Umbilical cord (tissue), 2 donors: Measurements from ENCODE around the gene LAMB1. TPM values are rescaled to one million over a fixed set of nuclear protein-coding genes. Genes with fewer than 3 reads are reported as not detected.

Experiments used
- DNase-seq: peaks from one replicate; pipeline ENCODE4 v3.0.0-alpha.2; 2015; ENCODE audit warnings: low spot score
- total RNA-seq: library from RNA; depleted of rRNA; stranded (reverse); fragments of >200 nt; gene quantifications from one replicate; pipeline ENCODE4 v1.2.3, GENCODE V29; 2014; ENCODE audit warnings: low replicate concordance; ENCODE audit not compliant: insufficient read depth

The LAMB1 gene
- total RNA-seq, 1 donor from 2014 or later, result 491 TPM

DNA sequence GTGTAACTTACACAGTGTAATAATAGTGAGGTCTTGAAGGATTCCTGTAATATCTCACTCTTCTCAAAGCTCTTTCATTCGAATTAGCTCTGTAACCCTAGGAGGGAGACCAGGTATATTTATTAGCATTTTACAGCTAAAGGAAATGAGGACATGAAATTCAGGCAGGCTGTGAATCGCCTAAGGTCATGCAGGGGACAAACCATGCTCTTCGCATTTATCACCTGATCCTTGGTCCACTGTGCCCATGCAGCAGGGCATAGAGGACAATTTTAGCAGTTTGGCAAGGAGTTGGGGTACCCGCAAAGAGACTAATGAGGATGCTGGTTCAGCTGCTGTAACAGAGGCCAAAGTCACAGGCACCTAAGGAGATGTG is 14.8 kb upstream of the LAMB1 start:
- DNase-seq, result no peak

DNA sequence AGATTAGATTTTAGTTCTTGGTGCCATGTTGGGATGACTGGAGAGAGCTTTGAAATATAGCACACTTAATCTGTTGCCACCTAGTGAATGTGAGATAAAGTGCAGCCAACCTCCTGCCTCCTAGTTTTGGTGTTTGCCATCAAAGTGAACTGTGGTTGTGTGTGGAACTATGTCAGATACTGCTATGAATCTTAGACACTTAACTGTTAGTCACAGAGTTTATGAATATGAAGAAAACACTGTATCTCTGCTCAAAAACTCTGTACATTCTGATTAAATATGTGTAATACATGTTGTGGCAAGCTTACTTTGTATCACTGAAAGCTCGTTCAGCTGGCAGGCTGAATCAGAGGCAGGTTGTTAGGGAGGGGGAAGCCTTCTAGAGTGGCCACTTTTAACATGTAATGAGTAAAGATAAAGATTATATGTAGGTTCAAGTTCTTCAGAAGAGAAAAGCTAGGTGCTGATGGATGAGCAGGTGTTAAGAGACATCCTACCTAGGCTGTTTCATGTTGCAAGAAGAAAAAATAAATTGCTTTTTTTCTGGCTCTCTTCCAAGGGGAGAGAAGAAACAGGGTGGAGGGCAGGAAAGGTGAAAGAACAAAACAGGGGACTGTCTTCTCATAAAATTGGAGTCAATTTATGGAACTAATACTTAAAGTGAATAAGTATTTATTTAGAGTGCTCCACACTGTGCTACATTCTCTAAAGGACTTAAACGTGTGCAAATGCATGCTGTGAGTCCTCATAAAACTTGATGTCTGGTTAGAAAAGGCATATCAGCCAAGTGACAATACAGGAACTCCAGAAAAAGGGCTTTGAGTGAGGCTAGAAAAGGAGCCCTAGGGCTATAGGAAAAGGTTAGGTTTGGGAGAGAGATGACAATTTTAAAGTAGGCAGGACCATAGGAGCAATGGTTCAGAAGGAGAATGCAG is 14.1 kb upstream of the LAMB1 start:
- DNase-seq, result peak; percentile 60

DNA sequence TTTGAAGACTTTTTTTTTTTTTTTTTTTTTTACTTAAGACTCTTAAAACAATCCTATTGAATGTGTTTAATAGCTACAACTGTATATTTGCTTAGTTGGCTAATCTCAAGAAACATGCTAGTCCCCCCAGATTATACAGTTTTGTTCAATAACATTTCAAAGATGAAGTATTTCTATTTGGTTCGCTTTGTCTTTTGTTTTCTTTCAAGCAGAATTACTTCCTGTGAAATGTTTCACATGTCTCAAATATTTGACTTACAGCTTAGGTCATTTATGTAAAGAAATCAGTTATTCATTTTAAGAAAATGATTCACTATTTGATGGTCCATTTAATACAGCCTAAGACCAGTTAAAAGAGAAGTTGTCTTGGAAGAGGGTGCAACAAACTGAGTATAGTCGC is 12.8 kb upstream of the LAMB1 start:
- no peak for DNase-seq

DNA sequence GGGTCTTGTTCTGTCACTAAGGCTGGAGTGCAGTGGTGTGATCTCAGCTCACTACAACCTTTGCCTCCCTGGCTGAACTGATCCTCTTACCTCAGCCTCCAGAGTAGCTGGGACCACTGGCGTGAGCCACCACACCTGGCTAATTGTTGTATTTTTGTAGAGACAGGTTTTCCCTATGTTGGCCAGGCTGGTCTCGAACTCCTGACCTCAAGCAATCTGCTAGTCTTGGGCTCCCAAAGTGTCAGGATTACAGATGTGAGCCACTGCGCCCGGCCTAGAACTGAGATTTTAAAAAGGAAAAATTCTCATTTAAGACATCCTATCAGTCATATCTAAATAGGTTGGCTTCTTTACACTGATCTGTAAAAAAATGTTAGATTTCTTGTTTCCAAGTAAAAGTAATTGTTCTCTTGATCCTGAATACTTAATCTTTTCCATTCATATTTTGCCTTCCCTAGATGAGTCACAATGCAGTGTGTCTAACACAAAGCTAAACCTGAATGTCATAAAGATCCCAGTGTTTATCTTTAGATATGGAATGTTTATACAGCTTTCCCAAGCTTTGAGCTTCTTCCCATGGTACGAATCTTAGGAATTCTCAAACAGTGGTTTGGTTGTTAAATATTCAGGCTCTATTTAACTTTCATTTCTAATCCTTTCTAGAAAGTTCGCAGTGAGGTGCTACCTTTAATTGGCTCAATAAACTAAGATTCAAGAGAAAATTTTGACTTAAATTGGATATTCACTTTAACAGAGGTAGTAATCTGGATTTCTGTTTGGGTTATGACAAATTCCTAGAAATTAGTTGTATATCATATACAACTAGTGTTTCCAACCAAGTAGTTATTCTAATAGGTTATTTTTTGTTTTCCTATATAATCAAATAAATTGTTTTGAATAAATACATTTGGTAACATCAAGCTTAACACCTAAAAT is 12.1 kb upstream of the LAMB1 start:
- peak; percentile 57 for DNase-seq

DNA sequence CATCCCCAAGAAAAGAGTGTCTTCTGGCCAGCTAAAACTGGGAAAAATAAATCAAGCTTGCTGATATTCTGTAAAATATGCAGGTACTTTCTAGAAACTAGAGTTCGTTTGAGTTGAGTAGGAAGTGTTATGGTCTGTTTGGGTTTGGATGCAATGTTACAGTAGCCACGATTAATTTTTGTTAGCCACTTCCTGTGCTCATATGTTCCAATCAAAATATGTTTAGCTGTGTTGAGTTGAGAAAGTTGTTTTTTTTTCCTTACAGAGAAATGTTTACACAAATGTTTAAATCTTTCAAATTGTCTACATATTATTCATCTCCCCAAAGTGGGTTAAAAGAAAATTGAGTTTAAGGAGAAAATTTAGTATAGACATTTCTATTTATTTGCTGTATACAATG is 11.3 kb upstream of the LAMB1 start:
- DNase-seq, result no peak

DNA sequence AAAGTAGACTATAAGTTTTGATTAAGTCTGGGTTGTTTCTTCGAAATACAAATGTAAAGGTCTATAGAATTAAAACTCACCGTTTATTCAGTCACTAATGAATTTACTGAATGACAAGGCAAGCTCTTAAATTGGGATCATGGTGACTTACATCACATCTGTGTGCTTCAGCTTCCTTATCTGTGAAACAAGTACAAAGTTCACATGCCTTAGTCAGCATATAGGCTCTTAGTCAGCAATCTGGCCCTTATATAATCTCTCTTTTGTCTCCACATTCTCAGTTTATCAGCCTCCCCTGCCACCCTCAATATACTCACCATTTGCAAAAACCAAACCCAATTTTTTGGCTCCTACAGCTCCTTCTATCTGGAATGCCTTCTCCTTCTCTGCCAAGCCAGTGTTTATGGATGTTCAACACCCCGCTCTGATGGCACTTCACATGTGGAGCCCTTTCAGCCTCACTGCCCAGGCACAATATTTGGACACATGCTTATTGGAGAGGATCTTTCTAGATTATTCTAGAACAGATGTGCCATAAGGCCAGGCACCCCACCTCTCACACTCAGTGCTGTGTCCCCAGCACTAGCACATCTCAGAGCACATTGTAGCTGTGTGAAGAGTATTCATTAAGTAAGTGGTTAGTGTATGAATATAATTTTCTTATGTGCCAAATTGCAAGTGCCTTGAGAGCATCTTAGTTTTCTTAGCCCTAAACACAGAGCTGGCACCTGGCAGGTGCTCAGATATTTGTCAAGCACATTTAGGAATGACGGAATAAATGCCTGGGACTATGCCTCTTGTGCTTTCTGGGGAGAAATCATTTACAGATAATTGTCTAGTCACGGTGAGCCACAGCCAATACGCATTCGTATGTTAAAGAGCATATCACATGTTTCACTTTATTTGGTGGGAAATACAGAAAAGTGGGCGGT is 9.8 kb upstream of the LAMB1 start:
- no peak for DNase-seq

DNA sequence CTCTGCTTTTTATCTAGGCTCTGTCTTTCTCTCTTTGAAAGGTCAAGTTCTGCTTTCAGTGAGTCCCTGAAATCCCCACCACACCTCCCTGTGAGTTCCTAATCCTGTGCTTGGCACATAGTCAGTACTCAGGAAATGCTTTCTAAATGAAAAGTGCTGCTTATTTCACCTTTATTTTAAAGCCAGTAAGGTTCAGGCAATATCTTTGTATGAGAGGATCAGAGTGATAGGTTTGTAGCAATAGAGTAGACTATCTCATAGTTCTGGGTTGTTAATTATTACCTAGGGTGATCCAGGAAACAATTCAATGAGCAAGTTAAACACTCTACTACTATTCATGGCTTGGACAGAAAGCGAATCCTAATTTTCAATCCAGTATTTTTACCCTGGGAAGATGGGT is 7.4 kb upstream of the LAMB1 start:
- no peak for DNase-seq

DNA sequence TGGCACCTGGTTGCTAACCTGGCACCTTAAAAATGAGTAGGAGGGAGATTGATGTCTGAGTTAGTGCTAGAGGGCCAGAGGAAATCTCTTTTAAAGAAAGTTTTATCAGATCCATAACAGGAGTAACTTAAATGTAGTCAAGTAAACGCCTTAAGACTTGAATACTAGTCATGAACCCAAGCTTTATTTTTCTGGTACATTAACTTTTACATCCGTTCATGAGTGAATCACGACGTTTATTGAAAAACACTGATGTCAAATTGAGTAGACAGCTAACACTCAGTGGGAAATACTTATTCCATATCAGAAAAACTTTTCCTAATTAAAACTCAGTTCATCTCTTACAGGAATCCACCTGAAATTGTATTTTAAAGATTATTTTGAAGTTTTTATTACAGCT is 6.9 kb upstream of the LAMB1 start:
- no peak for DNase-seq

DNA sequence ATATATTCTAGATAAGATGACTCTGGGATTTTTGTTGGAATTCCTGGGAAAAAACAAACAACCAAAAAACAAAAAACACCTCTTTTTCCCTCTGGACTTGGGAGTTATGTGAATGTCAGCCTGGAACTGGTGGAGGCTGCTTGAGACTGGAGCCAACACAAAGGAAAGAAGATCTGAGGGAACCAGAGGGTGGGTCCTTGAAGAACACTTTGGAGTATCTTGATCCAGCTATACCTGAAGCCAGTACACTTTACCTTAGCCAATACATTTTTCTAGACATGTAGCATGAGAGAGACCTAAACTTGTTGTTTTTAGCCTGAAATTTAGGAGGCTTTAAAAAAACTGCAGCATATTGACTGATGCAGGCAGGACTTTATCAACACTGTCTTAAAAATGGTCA is 5.9 kb upstream of the LAMB1 start:
- no peak for DNase-seq

DNA sequence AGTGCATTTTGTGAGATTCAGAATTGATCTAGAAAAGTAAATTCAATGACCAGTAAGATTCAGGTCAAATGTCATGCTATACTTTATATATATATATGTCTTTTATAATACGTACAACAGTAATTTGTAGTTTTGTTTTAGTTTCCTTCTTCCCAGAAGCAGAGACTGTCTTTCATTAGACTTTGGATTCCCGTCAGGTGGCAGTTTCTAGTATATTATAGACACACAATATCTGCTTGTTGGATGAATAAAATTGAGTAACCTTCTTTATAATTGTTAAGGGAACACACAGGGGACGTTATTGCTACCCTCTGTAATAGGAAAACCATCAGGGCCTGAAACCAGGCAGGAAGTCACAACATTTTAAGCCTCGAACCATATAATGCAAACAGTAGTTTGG is 5.3 kb upstream of the LAMB1 start:
- DNase-seq, result no peak

DNA sequence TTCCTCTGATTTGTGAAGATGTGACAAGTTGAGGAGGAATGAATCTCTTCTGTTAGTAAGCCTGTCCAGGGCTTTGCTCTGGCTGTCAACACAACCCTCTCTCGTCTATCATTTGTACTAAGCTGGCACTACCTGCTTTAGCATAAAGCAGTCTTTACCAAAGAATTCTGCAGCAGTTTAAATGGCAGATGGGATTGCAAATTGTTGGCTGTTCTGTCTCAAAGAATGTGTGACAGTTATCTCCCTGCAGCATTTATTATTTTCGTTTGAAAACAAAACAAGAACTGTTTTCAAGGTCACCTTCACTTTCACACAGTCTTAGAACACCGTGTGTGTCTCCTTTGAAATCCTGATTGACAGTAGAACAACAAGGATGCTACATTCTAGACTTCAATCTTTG is 4.8 kb upstream of the LAMB1 start:
- DNase-seq, result no peak

DNA sequence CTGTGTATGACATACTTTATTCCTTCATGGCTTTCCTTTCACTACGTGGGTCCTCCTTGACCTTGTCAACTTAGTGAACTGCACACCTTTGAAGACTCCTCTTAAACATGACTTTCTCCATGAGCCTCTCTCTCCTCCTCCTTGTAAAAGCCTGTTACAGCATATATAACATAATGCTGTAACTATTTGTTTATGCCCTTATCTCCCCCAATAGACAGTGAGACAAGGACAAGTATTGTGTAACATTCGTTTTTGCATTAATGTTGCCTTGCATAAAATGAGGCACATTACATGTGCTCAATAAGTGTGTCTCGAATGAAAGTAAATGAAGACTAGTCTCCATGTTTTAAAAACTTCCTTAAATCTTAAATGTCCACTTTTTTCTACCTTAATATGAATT is 4.3 kb upstream of the LAMB1 start:
- DNase-seq, result no peak

DNA sequence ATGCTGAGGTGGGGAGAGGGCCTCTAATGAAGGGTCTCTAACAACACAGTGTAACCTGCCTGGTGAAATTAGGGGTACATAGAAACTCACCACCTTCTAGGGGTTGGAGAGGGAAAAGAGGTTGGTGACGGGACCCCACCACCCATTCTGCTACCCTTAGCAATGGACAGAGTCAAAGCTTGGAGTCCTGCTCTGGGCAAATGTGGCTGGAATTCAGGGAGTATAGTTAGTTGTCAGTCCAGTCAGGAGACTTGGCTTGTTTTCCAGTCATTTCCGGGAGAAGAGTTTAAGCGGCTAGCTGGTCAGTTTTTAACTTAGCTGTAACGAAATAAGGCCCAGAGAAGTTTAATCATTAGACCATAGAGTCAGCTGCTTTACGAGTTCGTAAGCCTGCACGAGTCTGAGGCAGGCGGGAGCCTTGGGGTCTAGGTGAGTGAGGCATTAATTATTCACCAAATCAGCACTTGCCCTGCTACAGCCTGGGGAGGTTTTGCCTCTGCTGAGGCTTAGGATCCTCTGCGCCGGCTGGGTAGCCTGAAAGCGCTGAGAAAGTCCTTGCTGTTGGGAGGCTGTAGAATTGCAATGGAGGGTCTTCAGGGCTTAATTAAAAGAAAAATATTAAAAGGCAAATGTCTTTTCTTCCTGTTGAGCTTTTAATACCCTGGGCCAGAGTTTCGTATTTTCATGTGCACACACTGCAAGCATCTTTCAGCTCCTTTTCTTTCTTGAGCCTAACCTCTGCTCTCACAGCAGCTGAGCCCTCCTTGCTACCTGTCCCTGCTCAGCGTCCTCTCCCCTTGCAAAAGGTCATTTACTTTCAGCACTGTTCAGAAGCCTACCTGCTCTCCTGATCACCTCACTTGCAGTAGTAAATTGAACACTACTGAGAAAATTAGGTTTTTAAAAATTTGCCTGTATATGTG is 1.5 kb upstream of the LAMB1 start:
- DNase-seq, result no peak

DNA sequence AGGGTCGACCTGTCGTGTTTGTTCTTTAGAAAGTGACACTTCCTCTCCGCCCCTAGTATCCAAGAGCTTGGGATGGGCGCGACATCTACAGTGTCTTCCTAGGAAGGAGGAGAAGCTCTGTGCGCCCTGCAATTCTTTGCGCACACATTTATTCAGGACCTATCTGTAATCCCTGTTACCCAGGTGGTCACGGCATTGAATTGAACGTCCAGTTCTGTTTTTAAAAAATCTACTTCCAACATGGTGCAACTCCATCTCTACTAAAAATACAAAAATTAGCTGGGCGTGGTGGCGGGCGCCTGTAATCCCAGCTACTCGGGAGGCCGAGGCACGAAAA is 606 bp upstream of the LAMB1 start:
- no peak for DNase-seq

DNA sequence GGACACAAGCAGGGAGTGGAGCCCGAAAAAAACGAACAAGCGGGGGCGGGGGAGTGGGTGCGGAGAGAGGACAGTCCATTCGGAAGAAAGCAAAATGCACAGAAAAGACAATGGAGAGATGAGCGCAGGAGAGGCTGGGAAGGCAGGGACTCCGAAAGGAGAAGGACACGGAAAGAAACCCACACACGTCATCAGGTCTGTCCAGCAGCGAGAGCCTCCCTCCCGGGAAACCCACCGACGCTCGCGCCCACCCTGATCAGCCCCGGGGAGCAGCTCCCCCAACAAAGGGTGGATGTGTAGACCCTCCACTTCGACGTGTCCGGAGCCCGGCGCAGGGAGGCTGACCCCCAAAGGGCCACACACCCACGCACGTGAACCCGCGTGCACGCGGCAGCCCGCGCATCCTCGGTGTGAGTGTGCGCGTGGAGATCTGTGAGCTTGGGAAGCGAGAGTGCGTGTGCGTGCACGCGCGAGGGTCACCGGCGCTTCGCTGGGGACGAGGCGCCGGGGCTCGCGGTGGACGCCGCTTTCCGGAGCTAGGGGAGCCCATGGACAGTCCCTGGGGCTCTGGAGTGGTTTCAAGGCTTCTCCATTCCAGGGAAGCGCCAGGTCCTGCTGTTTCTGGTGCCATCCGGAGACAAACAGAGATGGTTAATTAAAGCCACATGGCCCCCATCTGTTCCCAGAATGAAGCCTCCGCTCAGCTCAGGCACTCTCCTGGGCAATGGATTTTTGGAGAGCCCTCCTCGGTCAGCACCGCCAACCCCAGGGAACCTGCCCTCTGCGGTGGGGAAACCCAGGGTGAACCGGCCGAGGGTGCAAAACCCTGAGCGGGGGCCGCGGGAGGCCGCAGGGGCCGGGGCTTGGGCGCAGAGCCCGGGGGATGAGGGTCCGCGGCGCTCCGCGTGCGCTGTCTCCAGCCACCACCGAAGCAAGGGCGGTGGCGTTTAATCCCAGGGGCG is 916 bp downstream of the LAMB1 start:
- no peak for DNase-seq

DNA sequence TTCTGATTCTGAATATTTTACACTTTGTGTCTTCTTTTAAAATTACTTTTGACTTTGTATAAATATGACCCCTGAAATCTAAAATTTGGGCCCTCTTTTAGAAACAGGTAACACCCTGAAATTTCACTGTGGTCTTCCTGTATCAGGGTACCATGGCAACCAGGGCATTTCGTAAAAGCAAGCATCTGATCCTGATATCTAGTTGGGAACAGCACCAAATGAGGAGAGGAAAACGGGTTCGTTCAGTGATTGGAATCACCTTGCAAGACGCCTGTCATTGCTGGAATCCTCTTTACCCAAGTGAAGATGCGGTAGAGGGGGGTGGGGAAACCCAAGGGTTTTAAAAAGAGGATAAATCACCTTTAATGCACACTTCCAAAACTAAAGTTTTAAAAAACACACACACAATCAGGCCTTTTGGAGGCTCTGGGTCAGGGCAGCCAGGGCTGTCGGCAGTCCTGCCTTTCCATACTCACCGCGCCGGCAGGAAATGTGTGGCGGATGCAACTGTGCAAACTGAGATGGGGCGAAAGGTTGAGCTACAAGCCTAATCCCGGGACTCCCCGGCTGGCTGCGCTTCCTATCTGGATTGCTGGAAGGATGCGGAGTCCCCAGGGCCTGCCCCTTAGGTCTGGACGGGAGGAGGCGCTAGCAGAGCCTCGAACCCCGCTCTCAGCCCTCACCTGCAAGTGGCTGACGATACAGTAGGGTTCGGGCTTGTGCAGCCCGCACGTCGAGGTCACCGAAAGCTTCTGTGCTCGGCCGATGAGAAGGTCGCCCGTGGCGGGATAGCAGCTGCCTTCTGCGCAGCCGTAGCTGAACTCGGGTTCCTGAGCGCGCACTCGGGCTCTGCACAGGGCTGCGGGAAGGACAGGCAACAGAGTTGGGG is 1.8 kb downstream of the LAMB1 start:
- DNase-seq, result no peak

DNA sequence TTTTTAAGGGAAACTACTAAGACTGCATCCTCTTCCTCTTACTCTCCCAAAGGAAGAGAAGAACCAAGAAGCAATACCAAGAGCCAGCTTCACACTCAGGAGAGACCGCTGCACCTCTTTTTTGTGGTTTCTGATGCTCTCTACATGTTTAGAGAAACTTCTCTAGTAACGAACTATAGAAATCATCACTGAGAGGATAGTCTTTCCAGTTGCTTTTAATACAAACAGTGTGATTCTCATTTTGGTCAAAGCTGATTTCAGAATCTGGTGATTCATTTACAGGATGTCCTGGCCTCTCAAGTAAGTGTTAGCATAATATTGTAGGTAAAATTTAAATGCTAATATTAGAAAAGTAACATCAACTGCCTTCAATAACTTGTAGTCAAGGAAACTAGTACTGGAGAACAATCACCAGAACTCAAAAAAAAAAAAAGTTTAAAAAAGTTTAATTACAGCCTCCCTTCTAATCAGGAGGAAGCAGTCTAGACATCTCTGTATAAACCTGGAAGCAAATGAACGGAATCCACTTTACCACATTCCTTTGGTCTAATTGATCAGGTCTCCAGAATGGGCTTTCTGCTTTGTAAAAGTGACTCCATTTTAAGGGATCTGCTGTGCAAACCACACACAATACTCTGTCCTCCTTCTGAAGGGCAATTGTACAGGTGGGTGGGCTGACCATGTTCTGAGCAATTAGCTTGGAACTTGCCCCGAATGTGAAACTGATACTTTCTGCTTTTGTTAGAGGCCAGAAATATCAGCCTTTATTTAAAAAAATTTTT is 3.0 kb downstream of the LAMB1 start:
- no peak for DNase-seq
